Fibroblast of lung (primary cell): Measurements from ENCODE around the gene OSBPL6.

Source experiments
- CTCF ChIP-seq, 2 donors: IDR thresholded peaks in 1 of 2; conservative IDR thresholded peaks in 1 of 2; 1 replicate in 1 of 2; 2 replicates in 1 of 2; pipeline ENCODE4 v1.5.1; 2011 to 2012; ENCODE audit warnings: low read length in 2 of 2, control low read depth in 1 of 2, inconsistent platforms in 1 of 2, low read depth in 1 of 2, mild to moderate bottlenecking in 1 of 2
- EZH2 ChIP-seq: IDR thresholded peaks from 2 replicates; pipeline ENCODE4 v1.5.1; 2012; ENCODE audit warnings: low read length, control low read depth, mild to moderate bottlenecking; ENCODE audit errors: missing control alignments

GRCh38 chr2:178284613-178285286 is 90.4 kb downstream of the OSBPL6 start:
- TF ChIP-seq CTCF (conservative IDR thresholded peaks at IDR 0.05 in 1 of 2, IDR thresholded peaks at IDR 0.05 in 1 of 2; ENCODE audit: low read depth in 1 of 2, low read length in 2 of 2) (no peak), EZH2 (no peak)
